Activated naive CD4-positive, alpha-beta T cell treated with anti-CD3 and anti-CD28 coated beads, Interleukin-2, amount 10 ng/mL, durations not matched to agents 7 days and 5 days (primary cell): ENCODE measurements around the gene DSC2.

Experiments
- CTCF ChIA-PET: fragments of 350-600 bp; sonication (Branson Sonifier 250); formaldehyde crosslinking; loops from one replicate; lab custom pipeline; 2021; ENCODE audit warnings: antibody characterized with exemption; lab: Charles Lee
- DNase-seq: peaks from one replicate; pipeline ENCODE4 v3.0.0-alpha.2; 2020
- H3K27ac Mint-ChIP-seq: one replicate; pipeline ENCODE4 v1.8.0; 2021; ENCODE audit warnings: mild to moderate bottlenecking, moderate library complexity, mixed read lengths
- H3K27me3 Mint-ChIP-seq: one replicate; pipeline ENCODE4 v1.8.0; 2021; ENCODE audit warnings: mild to moderate bottlenecking, mixed read lengths
- H3K36me3 Mint-ChIP-seq: one replicate; pipeline ENCODE4 v1.8.0; 2021; ENCODE audit warnings: mixed read lengths
- H3K4me1 Mint-ChIP-seq: one replicate; pipeline ENCODE4 v1.8.0; 2021; ENCODE audit warnings: mixed read lengths
- H3K4me3 Mint-ChIP-seq: one replicate; pipeline ENCODE4 v1.8.0; 2021; ENCODE audit warnings: mild to moderate bottlenecking, moderate library complexity, mixed read lengths
- H3K9me3 Mint-ChIP-seq: one replicate; pipeline ENCODE4 v1.8.0; 2021; ENCODE audit warnings: mixed read lengths

Gene DSC2

GRCh38 chr18:31104444-31104843 lies 2.2 kb upstream of the DSC2 start:
- H3K36me3 Mint-ChIP-seq = no peaks in the 10 kb centered on the region
- CTCF ChIA-PET = no interaction called here
- no peak overlapping the region for H3K4me3 Mint-ChIP-seq
- H3K27ac Mint-ChIP-seq = no peak overlapping the region
- no peaks in the 10 kb centered on the region for H3K4me1 Mint-ChIP-seq
- no peaks in the 10 kb centered on the region for H3K9me3 Mint-ChIP-seq
- H3K27me3 Mint-ChIP-seq = peaks cover 28% of the 10 kb centered on the region
- DNase-seq = no peak

- peaks cover 29% of the 10 kb centered on the region for H3K27me3 Mint-ChIP-seq
- no peak overlapping the region for H3K27ac Mint-ChIP-seq
- no peak for DNase-seq
- CTCF ChIA-PET = no interaction called here
- no peaks in the 10 kb centered on the region for H3K9me3 Mint-ChIP-seq
- no peaks in the 10 kb centered on the region for H3K36me3 Mint-ChIP-seq
- no peak overlapping the region for H3K4me3 Mint-ChIP-seq
- no peaks in the 10 kb centered on the region for H3K4me1 Mint-ChIP-seq
Observed at GRCh38 chr18:31103423-31103822, 1.2 kb upstream of the DSC2 start.

GRCh38 chr18:31102941-31103340 lies 720 bp upstream of the DSC2 start:
- CTCF ChIA-PET = no interaction called here
- H3K4me3 Mint-ChIP-seq = no peak overlapping the region
- H3K27me3 Mint-ChIP-seq = peaks cover 29% of the 10 kb centered on the region
- no peaks in the 10 kb centered on the region for H3K36me3 Mint-ChIP-seq
- no peak for DNase-seq
- no peaks in the 10 kb centered on the region for H3K4me1 Mint-ChIP-seq
- no peaks in the 10 kb centered on the region for H3K9me3 Mint-ChIP-seq
- no peak overlapping the region for H3K27ac Mint-ChIP-seq

- H3K4me3 Mint-ChIP-seq = peak overlapping the region; percentile 39
- CTCF ChIA-PET = no interaction called here
- H3K27me3 Mint-ChIP-seq = peaks cover 29% of the 10 kb centered on the region
- DNase-seq = no peak
- no peaks in the 10 kb centered on the region for H3K9me3 Mint-ChIP-seq
- H3K4me1 Mint-ChIP-seq = no peaks in the 10 kb centered on the region
- H3K36me3 Mint-ChIP-seq = no peaks in the 10 kb centered on the region
- H3K27ac Mint-ChIP-seq = no peak overlapping the region
Observed at GRCh38 chr18:31101183-31102024, 817 bp downstream of the DSC2 start.

- no peak overlapping the region for H3K27ac Mint-ChIP-seq
- H3K36me3 Mint-ChIP-seq = no peaks in the 10 kb centered on the region
- CTCF ChIA-PET = no interaction called here
- no peaks in the 10 kb centered on the region for H3K9me3 Mint-ChIP-seq
- H3K4me3 Mint-ChIP-seq = peak overlapping the region; percentile 39
- H3K27me3 Mint-ChIP-seq = peaks cover 29% of the 10 kb centered on the region
- DNase-seq = no peak
- H3K4me1 Mint-ChIP-seq = no peaks in the 10 kb centered on the region
Observed at GRCh38 chr18:31100436-31101182, 1.6 kb downstream of the DSC2 start.

- no peaks in the 10 kb centered on the region for H3K4me1 Mint-ChIP-seq
- H3K27ac Mint-ChIP-seq = no peak overlapping the region
- peaks cover 29% of the 10 kb centered on the region for H3K27me3 Mint-ChIP-seq
- no peak for DNase-seq
- CTCF ChIA-PET = no interaction called here
- no peaks in the 10 kb centered on the region for H3K9me3 Mint-ChIP-seq
- H3K4me3 Mint-ChIP-seq = no peak overlapping the region
- no peaks in the 10 kb centered on the region for H3K36me3 Mint-ChIP-seq
Observed at GRCh38 chr18:31099450-31100230, 2.6 kb downstream of the DSC2 start.

GRCh38 chr18:31098878-31099277 lies 3.3 kb downstream of the DSC2 start:
- H3K36me3 Mint-ChIP-seq = no peaks in the 10 kb centered on the region
- H3K9me3 Mint-ChIP-seq = no peaks in the 10 kb centered on the region

GRCh38 chr18:31097666-31098065 lies 4.6 kb downstream of the DSC2 start:
- Mint-ChIP-seq H3K4me3 (no peak overlapping the region), H3K36me3 (no peaks in the 10 kb centered on the region), H3K27ac (no peak overlapping the region), H3K27me3 (peaks cover 29% of the 10 kb centered on the region), H3K9me3 (no peaks in the 10 kb centered on the region), H3K4me1 (no peaks in the 10 kb centered on the region)
- CTCF ChIA-PET = no interaction called here
- no peak for DNase-seq

More at GRCh38 chr18:31098878-31099277, 3.3 kb downstream of the DSC2 start:
- Mint-ChIP-seq H3K27ac (no peak overlapping the region), H3K4me3 (no peak overlapping the region), H3K4me1 (no peaks in the 10 kb centered on the region), H3K27me3 (peaks cover 29% of the 10 kb centered on the region)
- CTCF ChIA-PET = no interaction called here
- DNase-seq = no peak

- CTCF ChIA-PET = no interaction called here
- H3K9me3 Mint-ChIP-seq = no peaks in the 10 kb centered on the region
- no peak overlapping the region for H3K27ac Mint-ChIP-seq
- H3K36me3 Mint-ChIP-seq = no peaks in the 10 kb centered on the region
- no peak for DNase-seq
- no peak overlapping the region for H3K4me3 Mint-ChIP-seq
- H3K27me3 Mint-ChIP-seq = no peaks in the 10 kb centered on the region
- no peaks in the 10 kb centered on the region for H3K4me1 Mint-ChIP-seq
Observed at GRCh38 chr18:31093880-31094279, 8.3 kb downstream of the DSC2 start.

GRCh38 chr18:31093294-31093693 lies 8.9 kb downstream of the DSC2 start:
- no peak overlapping the region for H3K4me3 Mint-ChIP-seq
- no peaks in the 10 kb centered on the region for H3K27me3 Mint-ChIP-seq
- H3K36me3 Mint-ChIP-seq = no peaks in the 10 kb centered on the region
- H3K9me3 Mint-ChIP-seq = no peaks in the 10 kb centered on the region
- no peak overlapping the region for H3K27ac Mint-ChIP-seq
- DNase-seq = no peak
- CTCF ChIA-PET = no interaction called here
- no peaks in the 10 kb centered on the region for H3K4me1 Mint-ChIP-seq

GRCh38 chr18:31091350-31091749 lies 10.9 kb downstream of the DSC2 start:
- Mint-ChIP-seq H3K27me3 (no peaks in the 10 kb centered on the region), H3K4me3 (no peak overlapping the region), H3K4me1 (no peaks in the 10 kb centered on the region), H3K27ac (no peak overlapping the region), H3K9me3 (no peaks in the 10 kb centered on the region), H3K36me3 (no peaks in the 10 kb centered on the region)
- CTCF ChIA-PET = no interaction called here
- DNase-seq = no peak

- H3K4me1 Mint-ChIP-seq = no peaks in the 10 kb centered on the region
- CTCF ChIA-PET = no interaction called here
- DNase-seq = no peak
- H3K36me3 Mint-ChIP-seq = no peaks in the 10 kb centered on the region
- no peak overlapping the region for H3K4me3 Mint-ChIP-seq
- H3K9me3 Mint-ChIP-seq = no peaks in the 10 kb centered on the region
- no peaks in the 10 kb centered on the region for H3K27me3 Mint-ChIP-seq
- H3K27ac Mint-ChIP-seq = no peak overlapping the region
Observed at GRCh38 chr18:31088532-31088931, 13.7 kb downstream of the DSC2 start.

- Mint-ChIP-seq H3K27me3 (no peaks in the 10 kb centered on the region), H3K4me1 (no peaks in the 10 kb centered on the region), H3K9me3 (peaks cover 4% of the 10 kb centered on the region), H3K27ac (no peak overlapping the region), H3K36me3 (no peaks in the 10 kb centered on the region), H3K4me3 (no peak overlapping the region)
- CTCF ChIA-PET = no interaction called here
- no peak for DNase-seq
Observed at GRCh38 chr18:31079973-31080372, 22.2 kb downstream of the DSC2 start.

- Mint-ChIP-seq H3K36me3 (no peaks in the 10 kb centered on the region), H3K27me3 (no peaks in the 10 kb centered on the region), H3K4me3 (no peak overlapping the region), H3K9me3 (peaks cover 7% of the 10 kb centered on the region), H3K27ac (no peak overlapping the region), H3K4me1 (no peaks in the 10 kb centered on the region)
- CTCF ChIA-PET = no interaction called here
- DNase-seq = no peak
Observed at GRCh38 chr18:31077878-31078277, 24.3 kb downstream of the DSC2 start.
